Thyroid gland (tissue), 4 donors: ENCODE measurements around the gene OSBPL5. TPM values are rescaled to one million over a fixed set of nuclear protein-coding genes. Genes with fewer than 3 reads are reported as not detected.
A peak's percentile ranks its signal among the peaks of the same experiment; 100 is the strongest.

ENCODE experiments used
- DNase-seq, 2 donors: peaks; one replicate each; pipeline ENCODE4 v3.0.0-alpha.2; 2019
- H3K27ac ChIP-seq, 3 donors: fragments of 200-600 bp; sonication (generic); 1 replicate in 2 of 3; 2 replicates in 1 of 3; pipeline ENCODE4 v1.5.1; 2016 to 2019; ENCODE audit warnings: mild to moderate bottlenecking in 1 of 3, moderate library complexity in 1 of 3
- H3K27me3 ChIP-seq: fragments of 200-600 bp; sonication (generic); one replicate; pipeline ENCODE4 v1.5.1; 2019
- H3K36me3 ChIP-seq, 2 donors: fragments of 200-600 bp; sonication (generic); one replicate each; pipeline ENCODE4 v1.5.1; 2016 to 2019
- H3K4me1 ChIP-seq, 2 donors: fragments of 200-600 bp; sonication (generic); one replicate each; pipeline ENCODE4 v1.5.1; 2017 to 2019
- H3K4me3 ChIP-seq, 3 donors: fragments of 200-600 bp; sonication (generic); replicated peaks in 1 of 3; 1 replicate in 2 of 3; 2 replicates in 1 of 3; pipeline ENCODE4 v1.5.1; 2016; ENCODE audit warnings: mild to moderate bottlenecking in 1 of 3
- H3K9me3 ChIP-seq: fragments of 200-600 bp; sonication (generic); one replicate; pipeline ENCODE4 v1.5.1; 2017
- CTCF ChIP-seq, 6 experiments: fragments of 200-600 bp in 3 of 6; fragments of 450-650 bp in 3 of 6; sonication (generic) in 3 of 6; IDR thresholded peaks; one replicate each; pipeline ENCODE4 v1.5.1; 2016 to 2019; ENCODE audit warnings: antibody characterized with exemption in 6 of 6, mild to moderate bottlenecking in 2 of 6, inconsistent platforms in 1 of 6, moderate library complexity in 1 of 6
- POLR2A ChIP-seq, 2 donors: fragments of 450-650 bp; IDR thresholded peaks; one replicate each; pipeline ENCODE4 v1.6.1; 2017; ENCODE audit warnings: antibody characterized with exemption in 2 of 2, mild to moderate bottlenecking in 2 of 2, moderate library complexity in 1 of 2
- WGBS, 2 donors: methylation state at CpG; one replicate each; pipeline ENCODE4 v1.1.5; 2017; 5-methylcytosine and 5-hydroxymethylcytosine counted together
- intact Hi-C: fragments of 100-400 bp; cut with DNase I; formaldehyde crosslinking; loops from one replicate; pipeline ENCODE4 v1.15.1; 2023
- total RNA-seq, 4 donors: library from RNA; depleted of rRNA; stranded (reverse); fragments of >200 nt; gene quantifications; one replicate each; pipeline ENCODE4 v1.2.3, GENCODE V29; 2016

OSBPL5 gene
- total RNA-seq, 4 donors from 2014 or later: 24.2 to 46.7 (median 34.4) TPM

GRCh38 chr11:3094223-3094824 lies 70.8 kb downstream of the OSBPL5 start:
- no peak for DNase-seq
- no peak overlapping the region for H3K27ac ChIP-seq
- intact Hi-C loops: loop anchor here (5.0 kb wide), 1 partner anchor 162 kb away; no protein-coding TSS in a partner anchor
- WGBS, 2 donors: 90 to 93% methylated on average over 16 to 21 of the region's 21 CpGs
- H3K4me1 ChIP-seq: peaks cover 0 to 13% of the 10 kb centered on the region in 2 donors
- H3K36me3 ChIP-seq: peaks cover 0 to 13% of the 10 kb centered on the region in 2 donors
- H3K27me3 ChIP-seq: no peaks in the 10 kb centered on the region
- TF ChIP-seq POLR2A (IDR thresholded peaks at IDR 0.05) (no peak), CTCF (IDR thresholded peaks at IDR 0.05) (no peak)
- H3K4me3 ChIP-seq: no peak overlapping the region
- no peaks in the 10 kb centered on the region for H3K9me3 ChIP-seq

GRCh38 chr11:3093281-3094191 lies 71.6 kb downstream of the OSBPL5 start:
- no peak for DNase-seq
- TF ChIP-seq CTCF (IDR thresholded peaks at IDR 0.05): no peak
- no peak for TF ChIP-seq POLR2A (IDR thresholded peaks at IDR 0.05)
- Histone ChIP-seq H3K27me3 (no peaks in the 10 kb centered on the region), H3K4me3 (no peak overlapping the region), H3K27ac (no peak overlapping the region), H3K36me3 (peaks cover 0 to 13% of the 10 kb centered on the region in 2 donors), H3K4me1 (peaks cover 0 to 13% of the 10 kb centered on the region in 2 donors), H3K9me3 (no peaks in the 10 kb centered on the region)
- intact Hi-C loops: loop anchor here (5.0 kb wide), 1 partner anchor 161 kb away; no protein-coding TSS in a partner anchor
- 81 to 84% methylated on average over 27 to 28 of the region's 36 CpGs for WGBS, 2 donors

- 93 to 96% methylated on average over 6 to 11 of the region's 15 CpGs for WGBS, 2 donors
- Histone ChIP-seq H3K4me1 (peaks cover 0 to 13% of the 10 kb centered on the region in 2 donors), H3K4me3 (no peak overlapping the region), H3K27ac (no peak overlapping the region), H3K27me3 (no peaks in the 10 kb centered on the region), H3K36me3 (peaks cover 0 to 13% of the 10 kb centered on the region in 2 donors), H3K9me3 (no peaks in the 10 kb centered on the region)
- TF ChIP-seq POLR2A (IDR thresholded peaks at IDR 0.05) (no peak), CTCF (IDR thresholded peaks at IDR 0.05) (no peak)
- DNase-seq: no peak
- intact Hi-C loops: loop anchor here (5.0 kb wide), 1 partner anchor 160 kb away; no protein-coding TSS in a partner anchor
Observed at GRCh38 chr11:3092603-3093141, 72.4 kb downstream of the OSBPL5 start.

- TF ChIP-seq POLR2A (IDR thresholded peaks at IDR 0.05) (no peak), CTCF (IDR thresholded peaks at IDR 0.05) (peak; percentile 96 to 100 (median 99))
- intact Hi-C loops: loop anchor here (2.0 to 5.0 kb wide), 2 partner anchors 53 to 160 kb away; no protein-coding TSS in a partner anchor
- Histone ChIP-seq H3K27me3 (no peaks in the 10 kb centered on the region), H3K4me3 (no peak overlapping the region), H3K27ac (no peak overlapping the region), H3K9me3 (no peaks in the 10 kb centered on the region), H3K36me3 (peaks cover 0 to 13% of the 10 kb centered on the region in 2 donors), H3K4me1 (peaks cover 0 to 13% of the 10 kb centered on the region in 2 donors)
- DNase-seq: peak; percentile 71 to 72
- 66 to 73% methylated on average over 16 to 17 of the region's 27 CpGs for WGBS, 2 donors
Observed at GRCh38 chr11:3091846-3092602, 73.1 kb downstream of the OSBPL5 start.
